ENCODE results near the gene CYP24A1. TPM values are rescaled to one million over a fixed set of nuclear protein-coding genes. Genes with fewer than 3 reads are reported as not detected.

CYP24A1 gene
- total and polyA plus RNA-seq, 2 of the 13 experiments (the other 11 are each of a cell fraction or from before 2014, with no cell fraction given) = 9.4 to 32.7 TPM

DNA sequence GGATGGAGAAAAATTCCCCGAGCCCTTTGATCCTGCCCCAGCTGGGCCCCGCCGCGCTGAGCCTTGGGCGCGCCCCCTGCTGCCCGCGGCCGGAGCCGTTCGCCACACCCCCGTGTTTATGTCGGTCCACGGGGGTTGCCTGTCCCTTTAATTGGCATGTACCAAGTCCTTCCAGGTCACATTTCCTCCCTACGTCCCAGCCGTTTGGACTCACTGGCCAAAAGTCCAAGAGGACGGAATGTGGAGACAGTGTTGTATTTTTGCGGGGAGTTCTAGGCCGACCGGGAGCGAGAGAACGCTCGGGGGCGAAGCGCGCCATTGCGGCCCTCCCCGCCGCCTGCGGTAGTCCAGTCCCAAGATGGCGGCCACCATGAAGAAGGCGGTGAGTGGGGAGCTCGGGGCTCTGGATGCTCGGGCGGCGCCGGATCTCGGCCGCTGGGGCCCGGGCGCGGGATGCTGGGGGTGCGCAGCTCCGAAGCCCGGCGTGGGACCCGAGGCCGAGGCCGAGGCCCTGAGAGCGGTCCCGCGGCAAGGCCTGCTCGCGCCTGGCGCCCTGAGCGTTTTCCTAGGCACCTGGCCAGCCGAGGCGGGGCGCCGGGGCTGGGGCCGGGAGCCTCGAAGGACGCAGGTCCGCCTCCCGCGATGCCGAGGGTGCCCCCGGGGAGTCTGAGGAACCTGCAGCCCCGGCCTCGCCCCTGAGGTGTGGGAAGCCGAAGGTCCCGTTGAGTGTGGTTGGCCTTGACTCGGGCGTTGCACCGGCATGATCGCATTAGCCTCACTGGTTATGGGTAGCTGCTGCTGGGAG is 34.2 kb upstream of the CYP24A1 start, which contains the start of gene PFDN4 (continued):
- TF ChIP-seq, protein P1, sequence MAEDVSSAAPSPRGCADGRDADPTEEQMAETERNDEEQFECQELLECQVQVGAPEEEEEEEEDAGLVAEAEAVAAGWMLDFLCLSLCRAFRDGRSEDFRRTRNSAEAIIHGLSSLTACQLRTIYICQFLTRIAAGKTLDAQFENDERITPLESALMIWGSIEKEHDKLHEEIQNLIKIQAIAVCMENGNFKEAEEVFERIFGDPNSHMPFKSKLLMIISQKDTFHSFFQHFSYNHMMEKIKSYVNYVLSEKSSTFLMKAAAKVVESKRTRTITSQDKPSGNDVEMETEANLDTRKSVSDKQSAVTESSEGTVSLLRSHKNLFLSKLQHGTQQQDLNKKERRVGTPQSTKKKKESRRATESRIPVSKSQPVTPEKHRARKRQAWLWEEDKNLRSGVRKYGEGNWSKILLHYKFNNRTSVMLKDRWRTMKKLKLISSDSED (CRISPR knock-in tag; IDR thresholded peaks at IDR 0.05) = peak; percentile 79; the same call in 1 of the 2 replicates
- peak; percentile 59 for TF ChIP-seq FOXP4 (CRISPR knock-in tag; IDR thresholded peaks at IDR 0.05)
- TF ChIP-seq CEBPG (CRISPR knock-in tag; IDR thresholded peaks at IDR 0.05) = peak; percentile 57
- TF ChIP-seq HNF4G (IDR thresholded peaks at IDR 0.05; ENCODE audit: borderline replicate concordance, low read depth, low read length) = peak; percentile 82
- peak; percentile 81; the same call in 1 of the 2 replicates for TF ChIP-seq HNF4G (CRISPR knock-in tag; IDR thresholded peaks at IDR 0.05; ENCODE audit: borderline replicate concordance, low read depth)
- peak; percentile 88; the same call in 1 of the 2 replicates for TF ChIP-seq GFI1 (CRISPR knock-in tag; IDR thresholded peaks at IDR 0.05; ENCODE audit: borderline replicate concordance)
- TF ChIP-seq NR3C1 (CRISPR knock-in tag; IDR thresholded peaks at IDR 0.05) = no peak; the same call in 1 of the 2 replicates
- TF ChIP-seq ZNF354B (CRISPR knock-in tag; IDR thresholded peaks at IDR 0.05) = peak; percentile 94
- TF ChIP-seq ZBTB20 (CRISPR knock-in tag; IDR thresholded peaks at IDR 0.05; ENCODE audit: borderline replicate concordance, low read depth) = peak; percentile 68; the same call in 1 of the 2 replicates
- peak; percentile 72; the same call in 1 of the 2 replicates for TF ChIP-seq ZNF83 (CRISPR knock-in tag; IDR thresholded peaks at IDR 0.05; ENCODE audit: borderline replicate concordance)
- TF ChIP-seq MED13 (CRISPR knock-in tag; IDR thresholded peaks at IDR 0.05) = peak; percentile 18; the same call in 1 of the 2 replicates
- TF ChIP-seq ZNF841 (CRISPR knock-in tag; IDR thresholded peaks at IDR 0.05; ENCODE audit: borderline replicate concordance) = peak; percentile 55; the same call in 1 of the 2 replicates
- peak; percentile 89 for TF ChIP-seq KMT2B (CRISPR knock-in tag; IDR thresholded peaks at IDR 0.05)
- peak; percentile 65 for TF ChIP-seq PHF21A (CRISPR knock-in tag; IDR thresholded peaks at IDR 0.05)
- TF ChIP-seq, protein P2, sequence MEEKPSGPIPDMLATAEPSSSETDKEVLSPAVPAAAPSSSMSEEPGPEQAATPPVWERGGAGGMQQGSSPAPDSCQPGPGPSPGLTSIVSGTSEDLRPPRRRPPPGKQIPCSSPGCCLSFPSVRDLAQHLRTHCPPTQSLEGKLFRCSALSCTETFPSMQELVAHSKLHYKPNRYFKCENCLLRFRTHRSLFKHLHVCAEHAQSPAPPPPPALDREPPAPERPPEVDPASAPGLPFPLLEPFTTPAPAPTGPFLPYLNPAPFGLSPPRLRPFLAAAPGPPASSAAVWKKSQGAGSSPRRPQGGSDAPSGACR (CRISPR knock-in tag; IDR thresholded peaks at IDR 0.05) = peak; percentile 92; the same call in 1 of the 2 replicates
- no peak for TF ChIP-seq NFIB (CRISPR knock-in tag; IDR thresholded peaks at IDR 0.05; ENCODE audit: borderline replicate concordance)
- peak; percentile 85 for TF ChIP-seq ZHX2 (IDR thresholded peaks at IDR 0.05; ENCODE audit: low read depth)
- peak; percentile 99 for TF ChIP-seq ZHX2 (CRISPR knock-in tag; IDR thresholded peaks at IDR 0.05; ENCODE audit: borderline replicate concordance)
- peak; percentile 97; the same call in 1 of the 2 replicates for TF ChIP-seq PCBP1 (IDR thresholded peaks at IDR 0.05; ENCODE audit: borderline replicate concordance, low read depth, low read length)
